ENCODE measurements around the gene FGF14. TPM values are rescaled to one million over a fixed set of nuclear protein-coding genes. Genes with fewer than 3 reads are reported as not detected.

Gene FGF14
- total RNA-seq, 1 donor from 2014 or later, result 2.9 TPM

GRCh38 chr13:101988140-101988539 is 413.7 kb downstream of the FGF14 start:
- H3K36me3 ChIP-seq, result no peaks in the 10 kb centered on the region
- peaks cover 4% of the 10 kb centered on the region for H3K9me3 ChIP-seq (replicated peaks)
- H3K27me3 ChIP-seq (ENCODE audit: low read depth), result no peaks in the 10 kb centered on the region
- H3K4me3 ChIP-seq, result no peak overlapping the region
- TF ChIP-seq, protein P1, sequence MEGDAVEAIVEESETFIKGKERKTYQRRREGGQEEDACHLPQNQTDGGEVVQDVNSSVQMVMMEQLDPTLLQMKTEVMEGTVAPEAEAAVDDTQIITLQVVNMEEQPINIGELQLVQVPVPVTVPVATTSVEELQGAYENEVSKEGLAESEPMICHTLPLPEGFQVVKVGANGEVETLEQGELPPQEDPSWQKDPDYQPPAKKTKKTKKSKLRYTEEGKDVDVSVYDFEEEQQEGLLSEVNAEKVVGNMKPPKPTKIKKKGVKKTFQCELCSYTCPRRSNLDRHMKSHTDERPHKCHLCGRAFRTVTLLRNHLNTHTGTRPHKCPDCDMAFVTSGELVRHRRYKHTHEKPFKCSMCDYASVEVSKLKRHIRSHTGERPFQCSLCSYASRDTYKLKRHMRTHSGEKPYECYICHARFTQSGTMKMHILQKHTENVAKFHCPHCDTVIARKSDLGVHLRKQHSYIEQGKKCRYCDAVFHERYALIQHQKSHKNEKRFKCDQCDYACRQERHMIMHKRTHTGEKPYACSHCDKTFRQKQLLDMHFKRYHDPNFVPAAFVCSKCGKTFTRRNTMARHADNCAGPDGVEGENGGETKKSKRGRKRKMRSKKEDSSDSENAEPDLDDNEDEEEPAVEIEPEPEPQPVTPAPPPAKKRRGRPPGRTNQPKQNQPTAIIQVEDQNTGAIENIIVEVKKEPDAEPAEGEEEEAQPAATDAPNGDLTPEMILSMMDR (IDR thresholded peaks at IDR 0.05; ENCODE audit: borderline replicate concordance), result no peak
- no peak overlapping the region for H3K27ac ChIP-seq (replicated peaks)
- H3K4me1 ChIP-seq, result peaks cover 5% of the 10 kb centered on the region
- no peak for DNase-seq
- intact Hi-C loops (cut with micrococcal nuclease), result no loop called here

- TF ChIP-seq, protein P1 (IDR thresholded peaks at IDR 0.05; ENCODE audit: borderline replicate concordance), result no peak
- no peak overlapping the region for H3K27ac ChIP-seq (replicated peaks)
- H3K4me1 ChIP-seq, result peaks cover 11% of the 10 kb centered on the region
- no peak for DNase-seq
- no peaks in the 10 kb centered on the region for H3K9me3 ChIP-seq (replicated peaks)
- no peak overlapping the region for H3K4me3 ChIP-seq
- intact Hi-C loops (cut with micrococcal nuclease), result no loop called here
- H3K36me3 ChIP-seq, result no peaks in the 10 kb centered on the region
- H3K27me3 ChIP-seq (ENCODE audit: low read depth), result no peaks in the 10 kb centered on the region
Measured at GRCh38 chr13:101986316-101986715, 415.5 kb downstream of the FGF14 start.

DNA sequence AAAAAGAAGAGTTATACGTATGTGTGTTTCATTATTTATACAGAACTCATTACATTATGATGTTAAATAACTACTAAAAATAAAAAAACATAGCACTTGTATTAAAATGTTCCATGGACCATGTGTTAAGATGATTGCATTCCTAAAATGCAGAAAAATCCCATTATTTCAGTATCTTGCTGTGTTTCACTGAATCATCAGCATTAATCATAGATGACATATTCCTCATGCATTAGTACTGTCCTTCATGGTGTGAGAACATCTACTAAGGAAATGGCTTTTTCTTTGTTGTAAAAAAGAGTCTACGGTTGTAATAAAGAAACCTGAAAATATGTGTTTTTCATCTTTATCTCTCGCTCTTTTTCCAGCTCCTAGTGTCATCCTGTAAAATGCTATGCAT is 416.5 kb downstream of the FGF14 start:
- intact Hi-C loops (cut with micrococcal nuclease), result no loop called here
- TF ChIP-seq, protein P1 (IDR thresholded peaks at IDR 0.05; ENCODE audit: borderline replicate concordance), result no peak

DNA sequence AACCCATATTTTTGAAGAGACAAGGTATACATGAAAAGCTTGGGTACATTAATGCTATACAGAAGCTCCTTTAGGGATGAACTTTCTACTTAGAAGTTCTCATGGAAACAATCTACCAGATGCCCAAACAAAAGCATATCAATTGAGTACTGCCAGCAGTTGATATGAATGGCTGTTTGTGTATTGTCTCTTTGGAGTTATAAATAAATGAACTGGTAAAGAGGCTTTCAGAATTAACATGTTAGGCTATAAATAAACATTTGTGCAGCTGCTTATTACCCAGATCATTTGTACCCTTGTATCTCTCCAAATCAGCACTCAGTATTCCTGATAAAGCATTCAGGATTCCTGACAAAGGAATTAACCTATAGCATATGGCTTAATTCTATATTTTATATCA is 418.9 kb downstream of the FGF14 start:
- peaks cover 30% of the 10 kb centered on the region for H3K4me1 ChIP-seq
- no peaks in the 10 kb centered on the region for H3K9me3 ChIP-seq (replicated peaks)
- H3K27me3 ChIP-seq (ENCODE audit: low read depth), result no peaks in the 10 kb centered on the region
- no peak for DNase-seq
- TF ChIP-seq, protein P1 (IDR thresholded peaks at IDR 0.05; ENCODE audit: borderline replicate concordance), result no peak
- peak overlapping the region; percentile 66 for H3K27ac ChIP-seq (replicated peaks)
- no peaks in the 10 kb centered on the region for H3K36me3 ChIP-seq
- intact Hi-C loops (cut with micrococcal nuclease), result no loop called here
- H3K4me3 ChIP-seq, result no peak overlapping the region

More for the DNA sequence above, 416.5 kb downstream of the FGF14 start:
- no peaks in the 10 kb centered on the region for H3K27me3 ChIP-seq (ENCODE audit: low read depth)
- no peak for DNase-seq
- H3K27ac ChIP-seq (replicated peaks), result no peak overlapping the region
- no peak overlapping the region for H3K4me3 ChIP-seq
- H3K4me1 ChIP-seq, result peaks cover 11% of the 10 kb centered on the region
- H3K36me3 ChIP-seq, result no peaks in the 10 kb centered on the region
- H3K9me3 ChIP-seq (replicated peaks), result no peaks in the 10 kb centered on the region

- peaks cover 42% of the 10 kb centered on the region for H3K4me1 ChIP-seq
- intact Hi-C loops (cut with micrococcal nuclease), result no loop called here
- H3K4me3 ChIP-seq, result no peak overlapping the region
- H3K27ac ChIP-seq (replicated peaks), result no peak overlapping the region
- H3K36me3 ChIP-seq, result no peaks in the 10 kb centered on the region
- no peaks in the 10 kb centered on the region for H3K27me3 ChIP-seq (ENCODE audit: low read depth)
- TF ChIP-seq, protein P1 (IDR thresholded peaks at IDR 0.05; ENCODE audit: borderline replicate concordance), result no peak
- no peaks in the 10 kb centered on the region for H3K9me3 ChIP-seq (replicated peaks)
- no peak for DNase-seq
Measured at GRCh38 chr13:101979825-101980224, 422.0 kb downstream of the FGF14 start.
